ELF-1 (cell line): Measurements from ENCODE around the gene CCDC178.

Experiments used
- DNase-seq: peaks from one replicate; pipeline ENCODE4 v3.0.0-alpha.2; 2016; ENCODE audit warnings: low read depth, low spot score

The CCDC178 gene

GRCh38 chr18:33116376-33116775 lies 324.1 kb downstream of the CCDC178 start:
- no peak for DNase-seq

GRCh38 chr18:33115917-33116316 lies 324.6 kb downstream of the CCDC178 start:
- DNase-seq: no peak

- DNase-seq: no peak
Observed at GRCh38 chr18:33115476-33115875, 325.0 kb downstream of the CCDC178 start.

- DNase-seq: no peak
Observed at GRCh38 chr18:33114749-33115148, 325.8 kb downstream of the CCDC178 start.

- no peak for DNase-seq
Observed at GRCh38 chr18:33113416-33113815, 327.1 kb downstream of the CCDC178 start.

- no peak for DNase-seq
Observed at GRCh38 chr18:33107511-33107910, 333.0 kb downstream of the CCDC178 start.

GRCh38 chr18:33101316-33101715 lies 339.2 kb downstream of the CCDC178 start:
- DNase-seq: no peak

- no peak for DNase-seq
Observed at GRCh38 chr18:33099626-33100025, 340.9 kb downstream of the CCDC178 start.

- no peak for DNase-seq
Observed at GRCh38 chr18:33097126-33097525, 343.4 kb downstream of the CCDC178 start.

- no peak for DNase-seq
Observed at GRCh38 chr18:33090461-33090860, 350.1 kb downstream of the CCDC178 start.

GRCh38 chr18:33076601-33077000 lies 363.9 kb downstream of the CCDC178 start:
- no peak for DNase-seq

GRCh38 chr18:33074125-33074524 lies 366.4 kb downstream of the CCDC178 start:
- DNase-seq: no peak

GRCh38 chr18:33062834-33063364 lies 377.6 kb downstream of the CCDC178 start:
- no peak for DNase-seq

GRCh38 chr18:33052886-33053285 lies 387.6 kb downstream of the CCDC178 start:
- no peak for DNase-seq

- no peak for DNase-seq
Observed at GRCh38 chr18:33051407-33051806, 389.1 kb downstream of the CCDC178 start.

- DNase-seq: no peak
Observed at GRCh38 chr18:33040213-33040612, 400.3 kb downstream of the CCDC178 start.

- DNase-seq: no peak
Observed at GRCh38 chr18:33034945-33035344, 405.6 kb downstream of the CCDC178 start.

- DNase-seq: no peak
Observed at GRCh38 chr18:33034212-33034611, 406.3 kb downstream of the CCDC178 start.

GRCh38 chr18:33022370-33022769 lies 418.2 kb downstream of the CCDC178 start:
- DNase-seq: no peak

- DNase-seq: no peak
Observed at GRCh38 chr18:33020877-33021276, 419.6 kb downstream of the CCDC178 start.

GRCh38 chr18:33014060-33014796 lies 426.3 kb downstream of the CCDC178 start:
- DNase-seq: no peak

- no peak for DNase-seq
Observed at GRCh38 chr18:33010149-33010548, 430.4 kb downstream of the CCDC178 start.

- DNase-seq: no peak
Observed at GRCh38 chr18:32998921-32999320, 441.6 kb downstream of the CCDC178 start.

GRCh38 chr18:32998285-32998684 lies 442.2 kb downstream of the CCDC178 start:
- DNase-seq: no peak
